ENCODE data around the gene ATP1A1.

The ATP1A1 gene

DNA sequence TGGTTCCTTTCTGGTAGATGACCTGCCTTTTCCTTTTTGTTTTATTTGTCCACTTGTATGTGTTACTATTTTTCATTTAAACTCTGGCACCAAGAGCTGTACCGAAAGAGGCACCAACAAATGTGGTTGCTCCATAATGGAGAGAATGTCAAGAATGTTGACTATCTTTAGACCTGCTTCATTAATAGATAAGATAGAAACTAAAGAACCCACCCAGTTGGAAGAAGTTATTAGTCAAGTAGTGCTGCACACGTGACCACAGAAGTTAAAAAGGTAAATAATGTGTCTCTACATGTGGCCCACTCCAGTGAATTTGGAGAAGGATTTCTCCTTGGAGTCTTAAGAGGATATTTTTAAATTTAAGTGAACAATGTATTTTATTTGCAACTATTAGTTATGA is 9.3 kb downstream of the ATP1A1 start:
- no peak for TF ChIP-seq MYC (IDR thresholded peaks at IDR 0.05; ENCODE audit: low read depth, low read length)
- no peak for TF ChIP-seq POLR2A (IDR thresholded peaks at IDR 0.05; ENCODE audit: extremely low read depth, insufficient read length)
- no peak for DNase-seq (ENCODE audit: low read depth)
- no peak overlapping the region for H3K4me3 ChIP-seq (ENCODE audit: low read depth, low read length)

- no peak overlapping the region for H3K4me3 ChIP-seq (ENCODE audit: low read depth, low read length)
- TF ChIP-seq CTCF (IDR thresholded peaks at IDR 0.05; ENCODE audit: low read depth, low read length), result no peak
- no peak for TF ChIP-seq MYC (IDR thresholded peaks at IDR 0.05; ENCODE audit: low read depth, low read length)
- no peak for TF ChIP-seq POLR2A (IDR thresholded peaks at IDR 0.05; ENCODE audit: extremely low read depth, insufficient read length)
- no peak for TF ChIP-seq MAX (IDR thresholded peaks at IDR 0.05; ENCODE audit: low read depth, low read length)
- no peak for DNase-seq (ENCODE audit: low read depth)
Observed at GRCh38 chr1:116382857-116383483, 9.9 kb downstream of the ATP1A1 start.

DNA sequence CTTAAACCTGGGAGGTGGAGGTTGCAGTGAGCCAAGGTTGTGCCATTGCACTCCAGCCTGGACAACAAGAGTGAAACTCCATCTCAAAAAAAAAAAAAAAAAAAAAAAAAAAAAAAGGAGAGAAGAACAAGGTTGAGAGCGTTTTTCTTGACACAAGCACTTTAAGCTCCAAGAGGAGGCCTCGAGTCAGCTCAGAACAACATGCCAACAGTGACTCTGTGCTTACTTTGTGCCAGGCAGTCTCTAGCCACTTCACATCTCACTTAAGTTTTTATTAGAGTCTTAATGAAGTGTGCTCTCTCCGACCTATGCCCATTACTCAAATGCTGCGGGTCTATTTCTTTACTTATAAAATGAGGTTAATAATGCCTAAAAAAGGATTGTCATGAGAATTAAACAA is 13.0 kb downstream of the ATP1A1 start:
- no peak for DNase-seq (ENCODE audit: low read depth)
- H3K4me3 ChIP-seq (ENCODE audit: low read depth, low read length), result no peak overlapping the region
- TF ChIP-seq MYC (IDR thresholded peaks at IDR 0.05; ENCODE audit: low read depth, low read length) (no peak), CTCF (IDR thresholded peaks at IDR 0.05; ENCODE audit: low read depth, low read length) (no peak), MAX (IDR thresholded peaks at IDR 0.05; ENCODE audit: low read depth, low read length) (no peak), POLR2A (IDR thresholded peaks at IDR 0.05; ENCODE audit: extremely low read depth, insufficient read length) (no peak)

GRCh38 chr1:116387551-116387950 is 14.5 kb downstream of the ATP1A1 start:
- TF ChIP-seq MYC (IDR thresholded peaks at IDR 0.05; ENCODE audit: low read depth, low read length) (no peak), CTCF (IDR thresholded peaks at IDR 0.05; ENCODE audit: low read depth, low read length) (no peak), POLR2A (IDR thresholded peaks at IDR 0.05; ENCODE audit: extremely low read depth, insufficient read length) (no peak)
- H3K4me3 ChIP-seq (ENCODE audit: low read depth, low read length), result no peak overlapping the region
- no peak for DNase-seq (ENCODE audit: low read depth)

DNA sequence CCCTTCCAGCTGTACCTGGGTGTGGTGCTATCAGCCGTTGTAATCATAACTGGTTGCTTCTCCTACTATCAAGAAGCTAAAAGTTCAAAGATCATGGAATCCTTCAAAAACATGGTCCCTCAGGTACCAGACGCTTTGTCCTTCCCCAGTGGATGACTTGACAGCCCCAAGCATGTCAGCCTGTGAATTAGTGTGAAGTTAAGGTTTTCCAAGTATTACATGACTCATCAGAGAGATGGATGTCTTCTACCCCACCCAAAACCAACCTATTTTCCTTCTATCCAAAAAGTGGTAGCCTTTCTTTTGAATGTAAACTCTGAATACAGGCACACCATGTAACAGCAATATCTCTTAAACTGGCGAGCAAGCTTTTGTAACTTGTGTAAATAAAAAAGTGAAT is 15.1 kb downstream of the ATP1A1 start:
- DNase-seq (ENCODE audit: low read depth), result no peak
- no peak overlapping the region for H3K4me3 ChIP-seq (ENCODE audit: low read depth, low read length)
- TF ChIP-seq POLR2A (IDR thresholded peaks at IDR 0.05; ENCODE audit: extremely low read depth, insufficient read length), result no peak
- TF ChIP-seq MAX (IDR thresholded peaks at IDR 0.05; ENCODE audit: low read depth, low read length), result no peak
- no peak for TF ChIP-seq MYC (IDR thresholded peaks at IDR 0.05; ENCODE audit: low read depth, low read length)
- TF ChIP-seq CTCF (IDR thresholded peaks at IDR 0.05; ENCODE audit: low read depth, low read length), result no peak

- DNase-seq (ENCODE audit: low read depth), result no peak
- no peak overlapping the region for H3K4me3 ChIP-seq (ENCODE audit: low read depth, low read length)
- no peak for TF ChIP-seq CTCF (IDR thresholded peaks at IDR 0.05; ENCODE audit: low read depth, low read length)
- TF ChIP-seq POLR2A (IDR thresholded peaks at IDR 0.05; ENCODE audit: extremely low read depth, insufficient read length), result no peak
- TF ChIP-seq MYC (IDR thresholded peaks at IDR 0.05; ENCODE audit: low read depth, low read length), result no peak
- TF ChIP-seq MAX (IDR thresholded peaks at IDR 0.05; ENCODE audit: low read depth, low read length), result no peak
Observed at GRCh38 chr1:116389013-116389412, 16.0 kb downstream of the ATP1A1 start.
